H1 (cell line): ENCODE measurements around the gene CIAO2A. TPM values are rescaled to one million over a fixed set of nuclear protein-coding genes. Genes with fewer than 3 reads are reported as not detected.

ENCODE experiments used
- CTCF ChIA-PET: fragments of 300-600 bp; sonication (Branson Sonifier 250); formaldehyde crosslinking; loops from one replicate; lab custom pipeline; 2021; ENCODE audit not compliant: partially characterized antibody; lab: Charles Lee
- POLR2A ChIA-PET: fragments of 300-600 bp; sonication (Branson Sonifier 250); formaldehyde crosslinking; loops from one replicate; lab custom pipeline; 2021; ENCODE audit warnings: inconsistent platforms; ENCODE audit not compliant: partially characterized antibody; lab: Charles Lee
- DNase-seq, 2 experiments: peaks; one replicate each; pipeline versions ENCODE4 v3.0.0 to v3.0.0-alpha.2; 2010 to 2022; ENCODE audit warnings: low spot score in 2 of 2, low read depth in 1 of 2, mixed read lengths in 1 of 2
- FAIRE-seq: peaks from 2 replicates; lab custom pipeline; 2011; peaks lifted over from hg19 to GRCh38; lab: Jason Lieb, UNC
- H2AFZ ChIP-seq: 2 replicates; pipeline ENCODE4 v1.8.1; 2012; ENCODE audit warnings: low read length, inconsistent platforms
- H2AK5ac ChIP-seq: 2 replicates; pipeline ENCODE4 v1.6.1; 2013; ENCODE audit warnings: low read depth, low read length
- H2BK120ac ChIP-seq: replicated peaks from 2 replicates; pipeline ENCODE3; 2013; ENCODE audit warnings: low read depth, low read length, inconsistent platforms
- H2BK12ac ChIP-seq: 2 replicates; pipeline ENCODE4 v1.6.1; 2013; ENCODE audit warnings: low read depth, low read length
- H2BK15ac ChIP-seq: 2 replicates; pipeline ENCODE4 v1.6.1; 2013; ENCODE audit warnings: low read length
- H2BK20ac ChIP-seq: 2 replicates; pipeline ENCODE4 v1.6.1; 2013; ENCODE audit warnings: low read length
- H2BK5ac ChIP-seq: 2 replicates; pipeline ENCODE4 v1.6.1; 2013; ENCODE audit warnings: low read depth, low read length
- H3K14ac ChIP-seq: 2 replicates; pipeline ENCODE4 v1.6.1; 2013; ENCODE audit warnings: inconsistent platforms; ENCODE audit not compliant: insufficient read length
- H3K18ac ChIP-seq: 2 replicates; pipeline ENCODE4 v1.6.1; 2013; ENCODE audit warnings: low read length; ENCODE audit errors: extremely low read depth
- H3K23ac ChIP-seq: 2 replicates; pipeline ENCODE4 v1.6.1; 2013; ENCODE audit warnings: inconsistent platforms; ENCODE audit not compliant: insufficient read length
- H3K23me2 ChIP-seq: 2 replicates; pipeline ENCODE4 v1.6.1; 2013; ENCODE audit warnings: low read depth, low read length
- H3K27ac ChIP-seq: 2 replicates; pipeline ENCODE4 v1.6.1; 2011; ENCODE audit warnings: low read depth, low read length, inconsistent platforms
- H3K27me3 ChIP-seq, 4 experiments: replicated peaks in 1 of 4; 1 replicate in 1 of 4; 2 replicates in 3 of 4; pipeline versions ENCODE4 v1.6.1 to v1.8.1; 2011 to 2013; ENCODE audit warnings: low read length in 3 of 4, mild to moderate bottlenecking in 3 of 4, inconsistent platforms in 2 of 4, mixed read lengths in 2 of 4, moderate library complexity in 1 of 4; ENCODE audit not compliant: control insufficient read depth in 3 of 4, insufficient read depth in 3 of 4; ENCODE audit errors: extremely low read depth in 1 of 4
- H3K36me3 ChIP-seq, 4 experiments: 2 replicates each; pipeline versions ENCODE4 v1.6.1 to v1.8.1; 2011 to 2013; ENCODE audit warnings: mild to moderate bottlenecking in 4 of 4, low read length in 3 of 4, moderate library complexity in 2 of 4, control low read depth in 1 of 4, inconsistent platforms in 1 of 4; ENCODE audit not compliant: insufficient read depth in 4 of 4, control insufficient read depth in 2 of 4
- H3K4ac ChIP-seq: replicated peaks from 2 replicates; pipeline ENCODE3; 2013; ENCODE audit warnings: low read length, low read depth, mixed read lengths, inconsistent platforms; ENCODE audit not compliant: insufficient read length
- H3K4me1 ChIP-seq, 4 experiments: replicated peaks in 1 of 4; 1 replicate in 1 of 4; 2 replicates in 3 of 4; pipeline versions ENCODE4 v1.6.1 to v1.8.1; 2011 to 2013; ENCODE audit warnings: low read length in 3 of 4, inconsistent platforms in 2 of 4, mixed read lengths in 1 of 4; ENCODE audit not compliant: insufficient read depth in 4 of 4, control insufficient read depth in 3 of 4
- H3K4me2 ChIP-seq, 2 experiments: 2 replicates each; pipeline versions ENCODE4 v1.6.1 to v1.8.1; 2011 to 2013; ENCODE audit warnings: low read depth in 2 of 2, low read length in 2 of 2, control low read depth in 1 of 2, inconsistent platforms in 1 of 2, mild to moderate bottlenecking in 1 of 2; ENCODE audit not compliant: insufficient read depth in 1 of 2
- H3K4me3 ChIP-seq, 4 experiments: fragments of 200-600, 300-600 bp in 1 of 4; sonication (generic), shearing (Covaris generic), sonication (Bioruptor Twin) in 1 of 4; 2 replicates each; pipeline versions ENCODE4 v1.5.1 to v1.8.1; 2011 to 2016; ENCODE audit warnings: low read length in 4 of 4, low read depth in 3 of 4, control low read depth in 2 of 4, inconsistent platforms in 2 of 4, mild to moderate bottlenecking in 2 of 4, mixed read lengths in 1 of 4, moderate library complexity in 1 of 4; ENCODE audit not compliant: insufficient read depth in 2 of 4; ENCODE audit errors: extremely low read depth in 1 of 4
- H3K56ac ChIP-seq: replicated peaks from 2 replicates; pipeline ENCODE3; 2013; ENCODE audit warnings: low read depth, mild to moderate bottlenecking, mixed read lengths, low read length, inconsistent platforms; ENCODE audit not compliant: insufficient read length
- H3K79me1 ChIP-seq: 2 replicates; pipeline ENCODE4 v1.6.1; 2013; ENCODE audit warnings: low read depth, low read length, control low read depth
- H3K79me2 ChIP-seq, 2 experiments: 2 replicates each; pipeline versions ENCODE4 v1.6.1 to v1.8.1; 2012 to 2013; ENCODE audit warnings: low read length in 2 of 2, mild to moderate bottlenecking in 2 of 2, inconsistent platforms in 1 of 2; ENCODE audit not compliant: insufficient read depth in 2 of 2, control insufficient read depth in 1 of 2
- H3K9ac ChIP-seq, 4 experiments: replicated peaks in 1 of 4; 1 replicate in 1 of 4; 2 replicates in 3 of 4; pipeline versions ENCODE4 v1.6.1 to v1.8.1; 2011 to 2013; ENCODE audit warnings: low read depth in 3 of 4, low read length in 3 of 4, control low read depth in 2 of 4, mild to moderate bottlenecking in 2 of 4, moderate library complexity in 2 of 4, inconsistent platforms in 1 of 4; ENCODE audit errors: extremely low read depth in 1 of 4
- H3K9me3 ChIP-seq, 2 experiments: 2 replicates each; pipeline versions ENCODE4 v1.6.1 to v1.8.1; 2012 to 2013; ENCODE audit warnings: mild to moderate bottlenecking in 2 of 2, moderate library complexity in 2 of 2, control low read depth in 1 of 2, inconsistent platforms in 1 of 2, low read depth in 1 of 2, low read length in 1 of 2, mixed read lengths in 1 of 2; ENCODE audit not compliant: insufficient read depth in 2 of 2
- H4K20me1 ChIP-seq, 2 experiments: replicated peaks in 1 of 2; 2 replicates each; pipeline versions ENCODE3 to v1.8.1; 2011 to 2013; ENCODE audit warnings: inconsistent platforms in 2 of 2, low read length in 2 of 2, mild to moderate bottlenecking in 1 of 2; ENCODE audit not compliant: insufficient read depth in 2 of 2, control insufficient read depth in 1 of 2
- H4K5ac ChIP-seq: 2 replicates; pipeline ENCODE4 v1.6.1; 2013; ENCODE audit warnings: low read length, low read depth, mixed read lengths, inconsistent platforms; ENCODE audit not compliant: insufficient read length
- H4K8ac ChIP-seq: 2 replicates; pipeline ENCODE4 v1.8.0; 2013; ENCODE audit warnings: mild to moderate bottlenecking, moderate library complexity, low read length, inconsistent platforms; ENCODE audit not compliant: insufficient read depth; ENCODE audit errors: extremely low read depth
- H4K91ac ChIP-seq: replicated peaks from 2 replicates; pipeline ENCODE3; 2013; ENCODE audit warnings: low read length, mixed read lengths, inconsistent platforms; ENCODE audit not compliant: insufficient read length
- ATF2 ChIP-seq: IDR thresholded peaks from 2 replicates; pipeline ENCODE4 v1.6.1; 2012; ENCODE audit warnings: low read length, inconsistent platforms
- CBX8 ChIP-seq: fragments of 300-800, 300-1000 bp; sonication (generic); IDR thresholded peaks from 2 replicates; pipeline ENCODE4 v1.7.1; 2016; ENCODE audit warnings: low read depth, low read length, borderline replicate concordance
- JUND ChIP-seq: IDR thresholded peaks from 2 replicates; pipeline ENCODE4 v1.6.1; 2011; ENCODE audit warnings: mild to moderate bottlenecking, improper control_type of control experiment, low read length
- MAX ChIP-seq: IDR thresholded peaks from 2 replicates; pipeline ENCODE4 v1.6.1; 2012; ENCODE audit warnings: inconsistent platforms
- NRF1 ChIP-seq: IDR thresholded peaks from 2 replicates; pipeline ENCODE4 v1.6.1; 2011; ENCODE audit warnings: mild to moderate bottlenecking, low read depth, low read length, improper control_type of control experiment
- POLR2A ChIP-seq, 2 experiments: IDR thresholded peaks; 1 replicate in 1 of 2; 2 replicates in 1 of 2; pipeline ENCODE4 v1.6.1; 2011; ENCODE audit warnings: low read depth in 2 of 2, low read length in 2 of 2, mild to moderate bottlenecking in 2 of 2; ENCODE audit errors: control extremely low read depth in 1 of 2
- USF2 ChIP-seq: IDR thresholded peaks from 2 replicates; pipeline ENCODE4 v1.6.1; 2011; ENCODE audit warnings: low read length, improper control_type of control experiment
- WGBS, 2 experiments: shearing (Covaris generic) in 1 of 2; methylation state at CpG; one replicate each; pipeline versions ENCODE4 v1.1.6 to v1.1.7; 2013 to 2015; ENCODE audit warnings: low lambda C conversion rate in 2 of 2, mixed read lengths in 2 of 2, inconsistent platforms in 1 of 2, low coverage in 1 of 2, missing lambda C conversion rate in 1 of 2; ENCODE audit not compliant: insufficient replicate concordance in 2 of 2, insufficient coverage in 1 of 2, insufficient read length in 1 of 2; ENCODE audit errors: extremely low coverage in 1 of 2, missing lambda C conversion rate in 1 of 2; 5-methylcytosine and 5-hydroxymethylcytosine counted together
- polyA plus RNA-seq, 7 experiments: library from polyadenylated mRNA; depleted of rRNA in 3 of 7; stranded (reverse) in 5 of 7; unstranded in 2 of 7; fragments of >200 nt in 5 of 7; fragments of 200-250 nt in 2 of 7; gene quantifications; 1 replicate in 5 of 7; 2 replicates in 1 of 7; 4 replicates in 1 of 7; pipeline versions ENCODE4 v1.2.1 to v1.2.3, GENCODE V29; 2011 to 2013; ENCODE audit warnings: missing spikeins in 2 of 7, mixed read lengths in 2 of 7
- total RNA-seq: library from RNA; stranded (reverse); fragmentation: NEBNext Ultra II Directional; extraction: Animal tissue kit (Norgen Biotek cat#: 25700); gene quantifications from 2 replicates; pipeline ENCODE4 v1.2.1, GENCODE V29; 2021

Gene CIAO2A
- total and polyA plus RNA-seq, 2 of the 8 experiments (the other 6 are each of a cell fraction or from before 2014, with no cell fraction given): 76.4 to 86.5 TPM

- H3K27ac ChIP-seq: no peak overlapping the region
- no peaks in the 10 kb centered on the region for H3K79me1 ChIP-seq
- no peaks in the 10 kb centered on the region for H3K9me3 ChIP-seq
- H3K4me3 ChIP-seq: no peak overlapping the region
- no peaks in the 10 kb centered on the region for H3K23me2 ChIP-seq
- no peak overlapping the region for H3K18ac ChIP-seq
- no peak overlapping the region; the same call in 1 of the 2 replicates for H4K8ac ChIP-seq
- H2AFZ ChIP-seq: no peak overlapping the region
- H3K27me3 ChIP-seq: no peaks in the 10 kb centered on the region
- ChIA-PET POLR2A (interaction anchor here (1.2 kb wide), 1 partner anchor 17 kb away, joined by 3 read pairs; no protein-coding TSS in a partner anchor), CTCF (interaction anchor here (3.9 kb wide), 1 partner anchor 23 kb away, joined by 18 read pairs; the partner anchor contains the start of gene DAPK2)
- no peaks in the 10 kb centered on the region for H3K79me2 ChIP-seq
- no peak overlapping the region for H3K4me2 ChIP-seq
- H3K23ac ChIP-seq: no peak overlapping the region
- H2BK5ac ChIP-seq: no peak overlapping the region
- H4K91ac ChIP-seq: no peak overlapping the region
- H2BK20ac ChIP-seq: 0 out of 2 replicates have a peak overlapping the region, but pooled peaks have one; percentile 23
- no peak overlapping the region for H3K9ac ChIP-seq
- no peak overlapping the region for H2BK15ac ChIP-seq
- H2AK5ac ChIP-seq: no peak overlapping the region
- FAIRE-seq (no peak), DNase-seq (no peak)
- H4K20me1 ChIP-seq: no peaks in the 10 kb centered on the region
- WGBS, 2 experiments: 100% methylated on average over 1 of the region's 1 CpG; no CpG with 5 or more reads in 1 of the 2 experiments
- H3K56ac ChIP-seq: no peak overlapping the region
- H3K4ac ChIP-seq: no peak overlapping the region
- H3K4me1 ChIP-seq: peaks cover 3 to 5% (median 3%) of the 10 kb centered on the region in 4 experiments; a peak in 4 of 7 replicates
- H3K36me3 ChIP-seq: no peaks in the 10 kb centered on the region
- H2BK12ac ChIP-seq: no peak overlapping the region
- H4K5ac ChIP-seq: no peak overlapping the region
- no peak overlapping the region for H3K14ac ChIP-seq
- H2BK120ac ChIP-seq: no peak overlapping the region
- no peak for TF ChIP-seq USF2
- no peak for TF ChIP-seq NRF1
- no peak for TF ChIP-seq ATF2
- no peak for TF ChIP-seq CBX8
- TF ChIP-seq JUND: no peak
- no peak for TF ChIP-seq POLR2A (IDR thresholded peaks at IDR 0.05; ENCODE audit: control extremely low read depth in 1 of 2, low read depth in 2 of 2, low read length in 2 of 2)
- TF ChIP-seq MAX: no peak
These were observed 70.4 kb downstream of the CIAO2A start for GRCh38 chr15:64023220-64023619.
